GM21423 (cell line): Measurements from ENCODE around the gene DPYSL3.
"Not testable (repeated sequence)": the region's sequence is repeated elsewhere in the genome, so short reads cannot be mapped to it uniquely, and the experiment has no call there.

ENCODE experiments used
- ATAC-seq: cut with Tn5 transposase; IDR thresholded peaks from one replicate; pipeline ENCODE4 v1.9.1; 2021; ENCODE audit warnings: mild to moderate bottlenecking, moderate library complexity; ENCODE audit not compliant: unreplicated experiment

The DPYSL3 gene

DNA sequence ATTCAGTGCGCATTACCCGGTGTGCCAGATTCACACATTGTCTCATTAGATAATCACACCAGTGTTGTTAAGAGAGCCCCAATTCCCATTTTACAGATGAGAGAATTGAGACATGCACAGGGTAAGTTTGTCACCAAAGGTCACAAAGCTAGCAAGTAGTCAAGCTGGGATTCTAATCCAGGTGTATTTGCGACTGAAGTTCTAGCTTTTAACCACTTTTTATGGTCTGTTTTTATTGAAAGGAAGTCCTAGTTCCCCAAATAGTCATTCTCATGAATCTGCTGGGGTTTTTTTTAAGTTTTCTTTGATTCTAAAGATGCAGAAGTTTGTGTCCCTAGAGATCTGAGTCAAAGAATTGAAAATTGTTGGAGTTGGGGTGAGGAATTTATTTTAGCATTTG lies 136.5 kb downstream of the DPYSL3 start:
- ATAC-seq, result no peak

DNA sequence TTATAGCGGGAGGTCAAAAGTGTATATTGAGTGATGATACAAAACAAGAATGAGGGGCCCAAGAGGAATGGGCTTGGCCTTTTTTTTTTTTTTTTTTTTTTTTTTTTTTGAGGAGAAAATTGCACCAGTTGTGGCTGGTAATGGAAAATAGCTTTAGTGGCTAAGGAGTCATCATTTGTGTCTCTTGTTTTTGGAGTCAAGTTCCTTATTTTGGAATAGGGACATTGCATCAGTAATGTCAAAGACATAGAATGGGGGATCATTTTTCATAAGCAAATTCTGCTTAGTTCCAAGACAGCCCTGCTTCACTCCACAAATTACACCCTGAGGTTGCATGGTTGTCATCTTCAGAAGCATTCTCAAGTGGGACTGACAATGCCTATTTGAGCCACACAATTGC lies 137.7 kb downstream of the DPYSL3 start:
- ATAC-seq, result no peak

DNA sequence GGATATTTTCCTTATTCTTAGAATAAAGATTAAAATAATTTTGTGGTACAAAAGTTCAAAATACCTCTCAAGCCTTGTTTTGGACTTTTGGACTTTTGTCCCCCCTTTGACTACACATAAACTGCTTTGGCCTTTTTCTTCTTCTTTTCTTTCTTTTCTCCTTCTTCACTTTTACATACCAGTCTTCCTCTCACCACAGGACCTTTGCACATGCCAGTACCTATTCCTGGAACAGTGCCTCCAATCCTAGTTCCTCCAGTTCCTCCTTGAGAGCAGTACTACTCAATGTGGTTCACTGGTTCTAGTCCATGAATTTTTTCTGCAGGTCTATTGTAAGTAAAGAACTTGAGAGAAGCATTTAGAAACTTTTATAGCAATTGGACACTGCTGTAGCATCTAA lies 138.6 kb downstream of the DPYSL3 start:
- ATAC-seq, result no peak

DNA sequence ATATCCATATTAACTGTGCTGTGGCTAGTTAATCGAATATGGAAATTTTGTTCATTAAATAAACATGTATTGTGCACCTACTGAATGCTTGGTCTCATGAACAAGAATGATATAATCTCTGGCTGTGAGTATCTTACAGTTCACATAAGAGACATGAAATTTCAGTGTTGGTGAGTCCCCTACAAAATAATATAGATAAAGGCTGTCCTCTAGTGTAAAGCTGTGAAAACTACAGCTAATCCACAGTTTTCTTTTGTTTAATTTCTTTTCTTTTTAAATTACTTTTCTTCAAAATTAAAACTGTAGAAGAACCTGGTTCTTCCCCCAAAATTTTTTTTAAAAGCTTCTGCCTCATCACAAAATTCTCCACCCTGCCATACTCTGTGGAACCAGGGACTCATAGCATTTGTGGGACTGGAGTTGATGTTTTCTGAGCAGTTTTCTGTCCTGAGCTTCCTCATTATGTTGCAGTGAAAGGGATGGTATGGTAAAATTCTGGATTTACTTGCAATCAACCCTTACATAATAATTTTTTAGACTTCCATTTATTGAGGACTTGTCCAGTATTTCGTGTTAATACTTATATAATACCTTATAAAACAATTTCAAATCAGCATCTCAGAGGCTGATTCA lies 140.0 kb downstream of the DPYSL3 start:
- no peak for ATAC-seq

DNA sequence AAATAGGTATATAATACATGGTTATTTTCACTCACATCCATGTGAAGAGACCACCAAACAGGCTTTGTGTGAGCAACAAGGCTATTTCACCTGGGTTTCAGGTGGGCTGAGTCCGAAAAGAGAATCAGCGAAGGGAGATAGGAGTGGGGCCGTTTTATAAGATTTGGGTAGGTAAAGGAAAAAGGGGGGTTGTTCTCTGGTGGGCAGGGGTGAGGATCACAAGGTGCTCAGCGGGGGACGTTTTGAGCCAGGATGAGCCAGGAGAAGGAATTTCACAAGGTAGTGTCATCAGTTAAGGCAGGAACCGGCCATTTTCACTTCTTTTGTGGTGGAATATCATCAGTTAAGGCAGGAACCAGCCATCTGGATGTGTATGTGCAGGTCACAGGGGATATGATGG lies 142.5 kb downstream of the DPYSL3 start:
- not testable (repeated sequence) for ATAC-seq

DNA sequence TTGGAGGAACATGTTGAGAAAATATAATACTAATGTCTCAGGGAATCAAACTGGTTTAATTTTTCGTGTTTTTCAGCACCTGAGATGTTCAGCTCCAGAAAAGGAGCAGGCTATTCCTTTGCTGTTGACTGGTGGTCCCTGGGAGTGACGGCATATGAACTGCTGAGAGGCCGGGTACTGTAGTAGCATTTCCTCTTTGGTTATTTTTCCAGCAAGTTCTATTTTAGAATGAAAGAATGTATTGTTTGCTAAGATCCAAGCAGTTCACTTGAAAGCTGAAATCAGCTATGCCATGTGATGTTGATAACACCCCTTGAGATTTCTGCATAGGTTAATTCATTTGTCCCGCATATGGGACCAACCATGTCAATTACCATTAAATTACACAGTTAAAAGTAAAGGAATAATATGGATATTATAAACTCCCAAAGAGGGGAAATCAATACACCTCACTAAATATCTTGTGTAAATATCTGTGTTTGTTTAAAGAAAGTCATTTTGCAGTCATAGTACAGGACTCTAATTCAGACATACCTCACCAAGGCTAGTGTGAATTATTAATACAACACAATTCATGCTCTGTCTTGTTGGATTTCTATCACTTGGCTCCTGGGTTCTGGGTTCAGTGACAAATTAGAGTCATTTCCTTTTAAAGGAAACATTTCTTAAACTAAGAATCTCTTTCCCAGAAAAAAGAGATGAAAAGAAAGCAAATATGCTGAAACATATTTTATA lies 148.3 kb downstream of the DPYSL3 start:
- no peak for ATAC-seq

DNA sequence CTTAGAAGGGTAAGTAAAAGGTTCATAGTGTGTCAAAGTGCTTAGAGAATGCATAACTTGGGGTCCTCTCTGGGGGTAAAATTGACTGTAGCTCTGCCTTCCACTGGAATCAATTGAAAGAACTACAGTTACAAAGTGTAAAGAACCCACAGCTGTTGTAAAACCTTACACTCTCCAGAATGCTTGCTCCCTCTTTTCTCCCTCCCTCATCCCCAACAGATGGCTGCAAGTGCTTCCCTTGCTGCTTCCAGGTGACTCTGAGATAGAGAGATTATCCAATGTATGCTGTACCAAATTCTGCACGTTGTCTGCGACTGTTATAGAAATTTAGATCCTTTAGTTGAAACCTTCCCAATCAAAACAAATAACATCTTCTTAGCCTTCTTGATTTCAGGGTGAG lies 149.1 kb downstream of the DPYSL3 start:
- no peak for ATAC-seq

DNA sequence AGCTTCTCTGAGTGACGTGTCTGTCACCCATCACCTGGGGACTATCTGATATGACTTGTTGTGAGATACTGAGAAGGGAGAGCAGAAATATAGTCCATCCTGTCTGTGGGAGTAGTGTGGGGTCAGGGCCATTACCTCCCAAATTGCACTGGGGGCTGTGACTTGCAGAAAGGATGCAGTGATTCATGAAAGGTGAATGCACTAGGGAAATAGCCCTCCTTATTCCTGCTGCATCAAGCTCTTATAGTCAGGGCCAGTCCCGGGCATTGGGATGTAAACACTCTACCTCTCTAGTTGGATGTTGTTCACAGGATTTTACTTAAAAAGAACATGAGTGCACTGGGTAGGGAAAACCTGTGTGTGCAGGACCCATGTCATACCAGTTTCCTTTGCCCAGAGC lies 150.3 kb downstream of the DPYSL3 start:
- ATAC-seq, result no peak

DNA sequence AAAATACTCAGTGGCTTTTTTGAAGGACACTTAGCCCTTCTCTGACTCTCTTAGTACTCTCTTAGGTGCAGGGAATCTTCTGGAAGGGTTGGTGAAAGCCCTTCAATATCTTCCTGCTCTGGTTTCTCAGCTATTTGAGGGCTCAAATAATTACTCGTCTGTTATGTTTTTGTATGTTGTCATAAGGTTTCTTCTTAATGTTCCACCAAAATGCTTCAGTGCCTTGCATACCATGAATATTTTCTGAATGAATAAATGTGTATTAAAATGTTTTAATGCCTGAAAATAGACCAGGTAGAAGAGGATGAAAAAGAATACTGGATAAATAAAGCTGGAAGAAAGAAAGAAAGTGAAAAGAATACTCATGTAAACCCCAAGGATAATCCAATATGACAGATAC lies 150.8 kb downstream of the DPYSL3 start:
- ATAC-seq, result no peak

DNA sequence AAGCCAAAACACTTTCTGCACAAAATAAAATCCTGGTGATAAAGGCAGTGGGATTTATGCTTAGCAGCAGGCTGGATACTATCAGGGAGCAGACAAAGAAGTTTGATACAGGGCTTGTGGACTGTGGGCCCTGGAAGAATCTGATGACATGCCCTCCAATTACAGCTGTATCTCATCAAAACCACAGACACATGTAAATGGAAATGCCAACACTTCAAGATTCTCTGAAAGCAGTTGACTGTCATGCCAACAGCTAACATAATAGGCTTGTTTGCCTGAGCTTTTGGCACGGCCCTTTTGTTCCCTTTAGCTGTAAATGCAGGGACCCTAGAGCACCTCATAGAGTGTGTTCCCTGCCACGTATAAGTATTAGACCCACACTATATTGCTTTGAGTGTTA lies 160.6 kb downstream of the DPYSL3 start:
- ATAC-seq, result no peak

DNA sequence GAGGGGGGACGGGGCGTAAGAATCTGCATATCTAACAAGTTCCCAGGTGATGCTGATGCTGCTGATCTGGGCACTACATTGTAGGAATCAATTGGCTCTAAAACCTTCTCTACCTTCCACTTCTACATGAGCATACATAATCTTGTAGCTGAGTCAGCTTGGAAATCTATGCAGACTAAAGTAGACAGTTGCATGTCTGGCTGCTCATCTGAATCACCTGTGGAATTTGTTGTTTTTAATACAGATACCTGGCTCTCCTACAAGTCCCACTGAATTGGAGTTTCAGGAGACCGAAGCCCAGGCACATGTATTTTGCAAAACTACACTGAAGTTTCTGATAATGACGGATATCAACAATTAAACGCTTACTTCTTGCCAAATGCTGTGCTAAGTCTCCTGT lies 161.4 kb downstream of the DPYSL3 start:
- ATAC-seq, result no peak

DNA sequence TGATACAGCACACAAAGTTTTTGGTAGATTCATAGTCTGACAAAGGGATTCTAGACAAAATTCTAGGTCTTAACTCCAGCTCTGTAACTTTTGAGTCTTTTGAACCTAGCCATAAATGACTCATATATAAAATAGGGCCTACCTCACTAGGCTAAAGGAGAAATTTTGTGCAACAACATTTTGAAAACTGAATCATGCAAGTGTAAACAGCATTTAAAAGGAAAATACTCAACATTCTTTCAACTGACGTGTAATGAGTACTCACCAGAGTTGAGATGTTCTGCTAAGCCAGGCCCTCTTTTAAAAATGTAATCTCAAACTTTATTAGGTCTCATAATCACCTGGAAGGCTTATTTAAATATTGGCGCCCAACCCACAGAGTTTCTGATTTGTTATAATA lies 161.8 kb downstream of the DPYSL3 start:
- no peak for ATAC-seq

DNA sequence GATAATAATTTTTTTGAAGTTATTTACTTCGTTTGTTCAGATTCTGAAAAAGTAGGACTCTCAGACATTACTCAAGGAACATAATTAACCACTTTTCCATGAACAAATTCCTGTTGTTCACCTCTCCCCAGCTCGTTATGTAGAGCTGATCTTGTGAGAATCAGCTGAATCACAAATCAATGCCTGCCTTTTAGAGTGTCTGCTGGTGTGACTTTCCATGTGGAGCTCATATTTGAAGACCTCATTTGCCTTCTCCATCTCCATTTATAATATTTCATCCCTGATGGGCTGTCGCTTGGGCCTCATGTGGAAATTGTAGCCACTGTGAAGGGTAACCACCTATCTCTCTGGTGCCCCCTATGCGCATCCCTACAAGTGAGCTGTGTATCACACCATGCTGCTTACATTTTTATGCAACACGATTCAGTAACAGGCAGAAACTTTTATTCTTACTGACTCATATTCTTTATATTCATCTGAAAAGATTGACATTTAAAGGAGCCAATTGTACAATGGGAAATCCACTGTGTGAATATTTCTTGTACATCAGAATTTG lies 163.8 kb downstream of the DPYSL3 start:
- no peak for ATAC-seq

DNA sequence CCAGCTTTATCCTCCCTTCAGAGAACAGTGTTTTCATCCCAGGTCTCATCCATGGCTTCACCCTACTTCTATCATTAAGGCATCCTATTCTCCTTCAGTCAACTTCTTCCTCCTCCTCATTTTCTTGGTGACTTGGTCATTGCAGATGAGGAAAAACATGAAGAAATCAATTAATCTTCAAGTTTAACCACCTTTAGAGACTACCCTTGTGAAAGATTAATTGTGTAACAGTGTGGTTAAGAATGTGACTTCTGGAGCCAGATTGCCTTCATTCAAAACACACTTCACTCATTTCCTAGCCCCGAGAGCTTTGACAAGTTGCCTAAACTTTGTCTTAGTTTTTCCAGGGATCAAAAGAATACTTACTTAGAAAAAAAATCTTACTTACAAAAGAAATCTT lies 165.0 kb downstream of the DPYSL3 start:
- no peak for ATAC-seq

DNA sequence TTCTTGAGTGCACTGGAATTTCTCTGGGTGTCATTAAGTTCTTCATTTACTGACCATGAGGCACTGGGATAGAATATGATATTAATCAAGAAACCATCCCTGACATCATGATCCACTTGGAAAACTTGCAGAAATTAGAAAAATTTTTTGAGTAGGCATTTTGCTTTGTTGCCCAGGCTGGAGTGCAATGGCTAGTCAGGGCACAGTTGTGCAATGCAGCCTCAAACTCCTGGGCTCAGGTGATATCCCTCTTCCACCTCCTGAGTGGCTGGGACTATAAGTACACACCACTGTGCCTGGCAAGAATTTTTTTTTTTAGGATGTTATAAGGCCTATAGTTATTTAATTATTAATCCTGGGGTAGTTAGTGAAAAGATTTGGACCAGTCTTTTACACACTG lies 168.5 kb downstream of the DPYSL3 start:
- ATAC-seq, result no peak

DNA sequence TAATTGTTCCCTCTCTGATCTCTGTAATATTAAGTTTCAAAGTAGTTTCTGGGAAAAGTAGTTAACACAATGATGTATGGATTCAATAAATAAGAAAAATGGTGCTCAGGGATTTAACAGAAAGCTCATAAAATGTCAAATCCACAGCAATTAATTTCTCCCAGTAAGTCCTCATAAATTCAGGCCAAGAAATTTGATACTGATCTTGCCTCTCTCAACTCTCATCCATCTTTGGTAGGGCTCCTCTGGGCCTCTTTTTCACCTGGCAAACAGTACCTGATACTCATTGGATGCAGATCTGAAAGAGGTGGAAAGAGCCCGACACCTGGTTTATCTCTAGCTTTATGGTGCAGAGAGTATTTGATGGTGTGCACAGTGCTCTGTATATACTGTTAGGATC lies 168.9 kb downstream of the DPYSL3 start:
- ATAC-seq, result no peak
